K562 (cell line): ENCODE data around the gene CENPN.

ENCODE experiments used
- BHLHE40 ChIP-seq: IDR thresholded peaks from 2 replicates; pipeline ENCODE4 v1.6.1; 2011; ENCODE audit warnings: low read length, improper control_type of control experiment
- DPF2 ChIP-seq: fragments of 450-650 bp; IDR thresholded peaks from 2 replicates; pipeline ENCODE4 v1.6.1; 2016
- EGR1 ChIP-seq: fragments of 450-650 bp; conservative IDR thresholded peaks from 2 replicates; pipeline ENCODE4 v1.6.1; 2017; ENCODE audit warnings: mild to moderate bottlenecking
- MXI1 ChIP-seq: IDR thresholded peaks from 2 replicates; pipeline ENCODE4 v1.6.1; 2011; ENCODE audit warnings: low read depth, mild to moderate bottlenecking, improper control_type of control experiment, low read length
- MYC ChIP-seq, 2 experiments: fragments of 250-450 bp in 1 of 2; sonication (Bioruptor Pico) in 1 of 2; IDR thresholded peaks; 2 replicates each; pipeline versions ENCODE4 v1.5.1 to v1.6.1; 2012 to 2021; ENCODE audit warnings: low read depth in 2 of 2, borderline replicate concordance in 1 of 2, improper control_type of control experiment in 1 of 2, low read length in 1 of 2, mild to moderate bottlenecking in 1 of 2, moderate library complexity in 1 of 2
- NR1H2 ChIP-seq: sonication (generic); formaldehyde crosslinking; IDR thresholded peaks from 2 replicates; pipeline ENCODE4 v1.4.0; 2020; ENCODE audit warnings: mild to moderate bottlenecking, missing genetic modification reagents
- NR3C1 ChIP-seq: sonication (generic); formaldehyde crosslinking; IDR thresholded peaks from 2 replicates; pipeline ENCODE4 v1.8.1; 2022; ENCODE audit warnings: missing genetic modification reagents
- POLR2A ChIP-seq: fragments of 450-650 bp; conservative IDR thresholded peaks from 2 replicates; pipeline ENCODE4 v1.6.1; 2016
- POLR2AphosphoS5 ChIP-seq: IDR thresholded peaks from 2 replicates; pipeline ENCODE4 v1.6.1; 2011; ENCODE audit warnings: mild to moderate bottlenecking, low read depth, low read length, moderate library complexity; ENCODE audit not compliant: control insufficient read depth, insufficient read depth
- SRSF3 ChIP-seq: fragments of 200-400 bp; formaldehyde crosslinking; IDR thresholded peaks from 2 replicates; pipeline ENCODE4 v1.6.1; 2016; ENCODE audit warnings: mild to moderate bottlenecking, low read length, moderate library complexity; ENCODE audit not compliant: insufficient read depth
- ZNF384 ChIP-seq: IDR thresholded peaks from 2 replicates; pipeline ENCODE4 v1.6.1; 2012; ENCODE audit warnings: low read depth, low read length, improper control_type of control experiment
- TF ChIP-seq, protein P1 (sequence below), 3 experiments: IDR thresholded peaks in 2 of 3; conservative IDR thresholded peaks in 1 of 3; 2 replicates each; pipeline ENCODE4 v1.5.1; 2011 to 2012; ENCODE audit warnings: low read length in 3 of 3, mild to moderate bottlenecking in 3 of 3, control low read depth in 2 of 3, improper control_type of control experiment in 1 of 3, inconsistent platforms in 1 of 3, low read depth in 1 of 3, mixed read lengths in 1 of 3, moderate library complexity in 1 of 3; ENCODE audit not compliant: insufficient read depth in 2 of 3
- TF ChIP-seq, protein P2 (sequence below): IDR thresholded peaks from 3 replicates; pipeline ENCODE4 v1.6.1; 2011; ENCODE audit warnings: borderline replicate concordance, mild to moderate bottlenecking, moderate library complexity; ENCODE audit not compliant: insufficient read length; ENCODE audit errors: extremely low read depth

DNA sequence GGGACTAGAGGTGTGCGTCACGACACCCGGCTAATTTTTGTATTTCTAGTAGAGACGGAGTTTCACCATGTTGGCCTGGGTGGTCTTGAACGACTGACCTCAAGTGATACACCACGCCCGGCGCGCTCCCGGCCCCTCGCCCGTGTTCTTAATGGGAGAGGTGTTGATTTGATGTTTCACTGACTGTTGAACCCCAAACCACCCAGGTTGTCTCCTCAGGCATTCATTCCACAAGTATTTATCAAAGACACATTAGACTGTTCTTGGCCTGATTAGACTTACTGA, 1.4 kb downstream of the CENPN start:
- TF ChIP-seq MYC (IDR thresholded peaks at IDR 0.05; ENCODE audit: low read depth, low read length) = no peak
- no peak for TF ChIP-seq MYC (CRISPR knock-in tag; IDR thresholded peaks at IDR 0.05; ENCODE audit: borderline replicate concordance, low read depth)
- TF ChIP-seq DPF2 = no peak
- no peak for TF ChIP-seq POLR2AphosphoS5
- TF ChIP-seq BHLHE40 = no peak
- TF ChIP-seq MXI1 = no peak
- TF ChIP-seq, protein P1, sequence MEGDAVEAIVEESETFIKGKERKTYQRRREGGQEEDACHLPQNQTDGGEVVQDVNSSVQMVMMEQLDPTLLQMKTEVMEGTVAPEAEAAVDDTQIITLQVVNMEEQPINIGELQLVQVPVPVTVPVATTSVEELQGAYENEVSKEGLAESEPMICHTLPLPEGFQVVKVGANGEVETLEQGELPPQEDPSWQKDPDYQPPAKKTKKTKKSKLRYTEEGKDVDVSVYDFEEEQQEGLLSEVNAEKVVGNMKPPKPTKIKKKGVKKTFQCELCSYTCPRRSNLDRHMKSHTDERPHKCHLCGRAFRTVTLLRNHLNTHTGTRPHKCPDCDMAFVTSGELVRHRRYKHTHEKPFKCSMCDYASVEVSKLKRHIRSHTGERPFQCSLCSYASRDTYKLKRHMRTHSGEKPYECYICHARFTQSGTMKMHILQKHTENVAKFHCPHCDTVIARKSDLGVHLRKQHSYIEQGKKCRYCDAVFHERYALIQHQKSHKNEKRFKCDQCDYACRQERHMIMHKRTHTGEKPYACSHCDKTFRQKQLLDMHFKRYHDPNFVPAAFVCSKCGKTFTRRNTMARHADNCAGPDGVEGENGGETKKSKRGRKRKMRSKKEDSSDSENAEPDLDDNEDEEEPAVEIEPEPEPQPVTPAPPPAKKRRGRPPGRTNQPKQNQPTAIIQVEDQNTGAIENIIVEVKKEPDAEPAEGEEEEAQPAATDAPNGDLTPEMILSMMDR (IDR thresholded peaks at IDR 0.05 in 2 of 3, conservative IDR thresholded peaks at IDR 0.05 in 1 of 3; ENCODE audit: insufficient read depth in 2 of 3, low read depth in 1 of 3, low read length in 3 of 3) = no peak
- TF ChIP-seq POLR2A = no peak
- TF ChIP-seq NR3C1 (CRISPR knock-in tag) = no peak
- TF ChIP-seq, protein P2, sequence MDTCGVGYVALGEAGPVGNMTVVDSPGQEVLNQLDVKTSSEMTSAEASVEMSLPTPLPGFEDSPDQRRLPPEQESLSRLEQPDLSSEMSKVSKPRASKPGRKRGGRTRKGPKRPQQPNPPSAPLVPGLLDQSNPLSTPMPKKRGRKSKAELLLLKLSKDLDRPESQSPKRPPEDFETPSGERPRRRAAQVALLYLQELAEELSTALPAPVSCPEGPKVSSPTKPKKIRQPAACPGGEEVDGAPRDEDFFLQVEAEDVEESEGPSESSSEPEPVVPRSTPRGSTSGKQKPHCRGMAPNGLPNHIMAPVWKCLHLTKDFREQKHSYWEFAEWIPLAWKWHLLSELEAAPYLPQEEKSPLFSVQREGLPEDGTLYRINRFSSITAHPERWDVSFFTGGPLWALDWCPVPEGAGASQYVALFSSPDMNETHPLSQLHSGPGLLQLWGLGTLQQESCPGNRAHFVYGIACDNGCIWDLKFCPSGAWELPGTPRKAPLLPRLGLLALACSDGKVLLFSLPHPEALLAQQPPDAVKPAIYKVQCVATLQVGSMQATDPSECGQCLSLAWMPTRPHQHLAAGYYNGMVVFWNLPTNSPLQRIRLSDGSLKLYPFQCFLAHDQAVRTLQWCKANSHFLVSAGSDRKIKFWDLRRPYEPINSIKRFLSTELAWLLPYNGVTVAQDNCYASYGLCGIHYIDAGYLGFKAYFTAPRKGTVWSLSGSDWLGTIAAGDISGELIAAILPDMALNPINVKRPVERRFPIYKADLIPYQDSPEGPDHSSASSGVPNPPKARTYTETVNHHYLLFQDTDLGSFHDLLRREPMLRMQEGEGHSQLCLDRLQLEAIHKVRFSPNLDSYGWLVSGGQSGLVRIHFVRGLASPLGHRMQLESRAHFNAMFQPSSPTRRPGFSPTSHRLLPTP = no peak
- no peak for TF ChIP-seq NR1H2
- TF ChIP-seq EGR1 = no peak
- no peak for TF ChIP-seq ZNF384
- TF ChIP-seq SRSF3 = no peak
